Gastroesophageal sphincter (tissue), 4 donors: ENCODE data around the gene TMEM30A. TPM values are rescaled to one million over a fixed set of nuclear protein-coding genes. Genes with fewer than 3 reads are reported as not detected.

ENCODE experiments used
- ATAC-seq: fragments of 150-250 bp; one replicate; pipeline ENCODE4 v1.9.1; 2016; ENCODE audit warnings: mild to moderate bottlenecking, moderate library complexity
- H3K27ac ChIP-seq, 4 donors: fragments of 200-600 bp; sonication (generic) in 3 of 4; 1 replicate in 3 of 4; 2 replicates in 1 of 4; pipeline ENCODE4 v1.5.1; 2016 to 2019
- H3K27me3 ChIP-seq: fragments of 200-600 bp; sonication (generic); one replicate; pipeline ENCODE4 v1.5.1; 2019
- H3K36me3 ChIP-seq, 2 donors: fragments of 200-600 bp; sonication (generic); one replicate each; pipeline ENCODE4 v1.5.1; 2019; ENCODE audit warnings: control low read depth in 1 of 2
- H3K4me1 ChIP-seq, 3 donors: fragments of 200-600 bp; sonication (generic); 1 replicate in 2 of 3; 2 replicates in 1 of 3; pipeline ENCODE4 v1.5.1; 2016 to 2019; ENCODE audit warnings: control low read depth in 2 of 3
- H3K4me3 ChIP-seq, 2 donors: fragments of 200-600 bp; sonication (generic); one replicate each; pipeline ENCODE4 v1.5.1; 2019; ENCODE audit warnings: mild to moderate bottlenecking in 1 of 2, moderate library complexity in 1 of 2
- H3K9me3 ChIP-seq, 3 donors: fragments of 200-600 bp; sonication (generic); one replicate each; pipeline ENCODE4 v1.5.1; 2017 to 2019; ENCODE audit warnings: control low read depth in 2 of 3
- EP300 ChIP-seq: sonication (generic); formaldehyde crosslinking; IDR thresholded peaks from one replicate; pipeline ENCODE4 v1.6.1; 2017; ENCODE audit warnings: antibody characterized with exemption, mild to moderate bottlenecking
- POLR2A ChIP-seq, 2 donors: fragments of 450-650 bp; IDR thresholded peaks; one replicate each; pipeline ENCODE4 v1.6.1; 2017; ENCODE audit warnings: antibody characterized with exemption in 2 of 2, mild to moderate bottlenecking in 2 of 2, moderate library complexity in 1 of 2
- POLR2AphosphoS5 ChIP-seq: sonication (generic); formaldehyde crosslinking; IDR thresholded peaks from one replicate; pipeline ENCODE4 v1.6.1; 2017; ENCODE audit warnings: antibody characterized with exemption
- WGBS, 2 donors: methylation state at CpG; one replicate each; pipeline ENCODE4 v1.1.5; 2018; ENCODE audit warnings: low coverage in 1 of 2; 5-methylcytosine and 5-hydroxymethylcytosine counted together
- total RNA-seq, 4 donors: library from RNA; depleted of rRNA; stranded (reverse); fragments of >200 nt; gene quantifications; one replicate each; pipeline ENCODE4 v1.1.0, GENCODE V29; 2016
- TF ChIP-seq, protein P1 (sequence below), 4 experiments: fragments of 200-600 bp in 2 of 4; fragments of 450-650 bp in 2 of 4; sonication (generic) in 1 of 4; IDR thresholded peaks; one replicate each; pipeline ENCODE4 v1.5.1; 2017 to 2019; ENCODE audit warnings: antibody characterized with exemption in 4 of 4, mild to moderate bottlenecking in 2 of 4, moderate library complexity in 2 of 4

The TMEM30A gene
- total RNA-seq, 4 donors from 2014 or later: 90.2 to 125 (median 97.5) TPM

DNA sequence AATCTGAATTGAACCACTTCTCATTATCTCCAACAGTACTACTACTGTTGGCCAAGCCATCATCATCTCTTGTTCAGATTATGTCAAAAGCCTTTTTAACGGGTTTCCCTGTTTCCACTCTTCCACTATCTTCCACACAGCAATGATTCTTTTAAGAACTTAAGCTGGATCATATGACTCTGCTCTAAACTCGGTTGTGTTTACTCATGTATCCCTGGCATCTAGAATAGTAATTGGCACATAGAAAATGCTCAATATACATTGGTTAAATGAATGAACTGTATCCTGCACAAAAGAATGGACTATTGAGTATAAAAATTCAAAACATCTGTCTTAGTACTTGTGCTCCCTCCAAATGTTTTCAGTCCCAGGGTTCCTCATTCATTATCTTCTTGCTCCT, 38.2 kb downstream of the TMEM30A start:
- H3K4me1 ChIP-seq: peaks cover 0 to 28% (median 8%) of the 10 kb centered on the region in 3 donors
- TF ChIP-seq, protein P1, sequence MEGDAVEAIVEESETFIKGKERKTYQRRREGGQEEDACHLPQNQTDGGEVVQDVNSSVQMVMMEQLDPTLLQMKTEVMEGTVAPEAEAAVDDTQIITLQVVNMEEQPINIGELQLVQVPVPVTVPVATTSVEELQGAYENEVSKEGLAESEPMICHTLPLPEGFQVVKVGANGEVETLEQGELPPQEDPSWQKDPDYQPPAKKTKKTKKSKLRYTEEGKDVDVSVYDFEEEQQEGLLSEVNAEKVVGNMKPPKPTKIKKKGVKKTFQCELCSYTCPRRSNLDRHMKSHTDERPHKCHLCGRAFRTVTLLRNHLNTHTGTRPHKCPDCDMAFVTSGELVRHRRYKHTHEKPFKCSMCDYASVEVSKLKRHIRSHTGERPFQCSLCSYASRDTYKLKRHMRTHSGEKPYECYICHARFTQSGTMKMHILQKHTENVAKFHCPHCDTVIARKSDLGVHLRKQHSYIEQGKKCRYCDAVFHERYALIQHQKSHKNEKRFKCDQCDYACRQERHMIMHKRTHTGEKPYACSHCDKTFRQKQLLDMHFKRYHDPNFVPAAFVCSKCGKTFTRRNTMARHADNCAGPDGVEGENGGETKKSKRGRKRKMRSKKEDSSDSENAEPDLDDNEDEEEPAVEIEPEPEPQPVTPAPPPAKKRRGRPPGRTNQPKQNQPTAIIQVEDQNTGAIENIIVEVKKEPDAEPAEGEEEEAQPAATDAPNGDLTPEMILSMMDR (IDR thresholded peaks at IDR 0.05): no peak
- TF ChIP-seq EP300 (no peak), POLR2A (IDR thresholded peaks at IDR 0.05) (no peak), POLR2AphosphoS5 (no peak)
- peaks cover 0 to under 1% of the 10 kb centered on the region in 2 donors for H3K36me3 ChIP-seq
- H3K27ac ChIP-seq: no peak overlapping the region
- H3K27me3 ChIP-seq: no peaks in the 10 kb centered on the region
- no peaks in the 10 kb centered on the region for H3K9me3 ChIP-seq
- WGBS, 2 donors: 40 to 50% methylated on average over 2 of the region's 2 CpGs
- no peak overlapping the region for H3K4me3 ChIP-seq
- no peak for ATAC-seq

DNA sequence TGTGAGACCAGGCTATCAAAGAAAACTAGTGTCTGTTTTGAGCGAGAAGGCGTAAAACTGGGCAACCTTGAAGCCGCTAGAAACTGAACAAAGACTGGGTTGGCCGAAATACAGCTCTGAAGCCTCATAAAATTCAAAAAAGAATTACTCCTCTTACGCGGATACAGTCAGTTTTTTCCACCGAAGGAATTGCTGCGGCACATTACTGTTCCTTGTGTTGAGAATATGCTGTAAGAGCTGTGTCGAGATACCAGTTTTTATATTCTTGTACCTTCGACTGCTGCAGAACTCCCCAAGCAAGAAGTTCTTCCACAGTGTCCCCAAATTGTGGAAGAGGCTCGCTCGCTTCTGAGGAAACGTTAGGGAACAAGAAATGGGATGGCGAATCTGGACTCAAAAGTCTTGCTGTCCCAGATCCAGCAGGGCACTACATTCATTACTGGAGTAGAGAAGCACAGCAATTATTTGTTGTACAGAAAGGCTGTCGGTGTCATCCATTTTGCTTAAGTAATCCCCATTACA, 40.5 kb downstream of the TMEM30A start:
- Histone ChIP-seq H3K36me3 (peaks cover 0 to 20% of the 10 kb centered on the region in 2 donors), H3K27ac (peak overlapping the region; percentile 86 to 96 (median 90)), H3K27me3 (no peaks in the 10 kb centered on the region), H3K4me3 (peak overlapping the region; percentile 78 to 80), H3K9me3 (no peaks in the 10 kb centered on the region), H3K4me1 (peaks cover 0 to 37% (median 10%) of the 10 kb centered on the region in 3 donors)
- TF ChIP-seq POLR2A (IDR thresholded peaks at IDR 0.05) (no peak), POLR2AphosphoS5 (no peak), EP300 (no peak)
- TF ChIP-seq, protein P1 (IDR thresholded peaks at IDR 0.05): no peak
- ATAC-seq: peak; percentile 24
- WGBS, 2 donors: 6 to 14% methylated on average over 12 to 15 of the region's 15 CpGs

DNA sequence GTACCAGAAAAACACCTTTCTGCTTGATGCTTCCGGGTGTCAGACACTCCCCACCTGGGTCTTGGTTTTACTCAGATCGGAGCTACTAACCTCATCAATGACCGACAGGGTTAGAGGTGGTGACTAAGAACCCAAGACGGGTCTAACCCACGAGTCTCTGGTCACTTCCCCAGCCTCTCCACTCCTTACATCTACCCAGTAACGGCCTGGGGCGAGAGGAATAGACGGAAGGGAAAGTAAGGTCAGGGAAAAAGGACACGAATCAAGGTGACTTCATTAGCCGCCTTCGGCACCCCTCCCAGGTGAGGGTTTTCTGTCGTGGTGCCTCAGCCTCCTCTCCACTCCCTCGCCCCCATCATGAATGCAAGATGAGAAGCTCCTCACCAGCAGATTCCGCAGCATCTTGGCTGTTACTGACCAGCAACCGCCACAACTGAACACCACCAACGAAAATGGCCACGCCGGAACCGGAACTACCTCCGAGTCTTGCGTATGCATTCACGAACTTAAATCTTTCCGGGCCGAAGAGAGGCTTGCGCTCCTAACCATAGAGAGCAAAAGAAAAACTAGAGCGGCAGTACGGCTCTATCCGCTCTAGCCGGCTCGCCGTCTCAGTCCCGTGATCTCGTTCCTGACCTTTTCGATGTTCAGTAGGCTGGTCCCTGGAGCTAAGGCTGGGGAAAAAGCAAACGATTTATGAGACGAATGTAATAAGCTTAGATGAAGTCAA, 41.1 kb downstream of the TMEM30A start, which contains the start of gene COX7A2:
Gene COX7A2, minus strand, starts transcription at position 469 of the 730 bp plus-strand sequence. Its CDS starts 67 bp downstream, at position 402.
- H3K4me1 ChIP-seq: peaks cover 0 to 37% (median 10%) of the 10 kb centered on the region in 3 donors
- 1 to 2% methylated on average over 19 to 28 of the region's 36 CpGs for WGBS, 2 donors
- no peaks in the 10 kb centered on the region for H3K27me3 ChIP-seq
- no peaks in the 10 kb centered on the region for H3K9me3 ChIP-seq
- peaks cover 0 to 26% of the 10 kb centered on the region in 2 donors for H3K36me3 ChIP-seq
- peak within 1 kb of the TSS; percentile 78 to 80 for H3K4me3 ChIP-seq
- ATAC-seq: peak; percentile 99
- TF ChIP-seq POLR2A (IDR thresholded peaks at IDR 0.05) (peak; percentile 50 to 77), POLR2AphosphoS5 (peak; percentile 84), EP300 (no peak)
- TF ChIP-seq, protein P1 (IDR thresholded peaks at IDR 0.05): no peak
- peak within 1 kb of the TSS; percentile 86 to 96 (median 90) for H3K27ac ChIP-seq

DNA sequence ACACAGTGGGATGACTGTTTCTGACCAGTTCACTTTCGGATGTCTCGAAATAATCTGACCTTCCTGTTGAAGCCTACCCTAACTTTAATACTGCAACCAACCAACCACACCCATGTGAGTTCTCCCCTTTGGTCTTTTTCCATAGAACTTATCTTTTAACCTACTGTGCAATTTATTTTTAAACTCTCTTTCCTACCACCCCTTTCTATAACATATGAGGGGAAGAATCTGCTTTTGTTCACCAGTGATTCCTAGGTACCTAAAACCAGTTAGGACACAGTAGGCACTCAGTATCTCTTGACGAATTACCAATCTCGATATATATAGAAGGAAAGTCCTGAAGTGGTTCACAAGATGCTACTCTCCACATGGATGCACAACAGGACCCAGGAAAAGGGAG, 48.0 kb downstream of the TMEM30A start:
- TF ChIP-seq POLR2AphosphoS5 (no peak), POLR2A (IDR thresholded peaks at IDR 0.05) (no peak)

DNA sequence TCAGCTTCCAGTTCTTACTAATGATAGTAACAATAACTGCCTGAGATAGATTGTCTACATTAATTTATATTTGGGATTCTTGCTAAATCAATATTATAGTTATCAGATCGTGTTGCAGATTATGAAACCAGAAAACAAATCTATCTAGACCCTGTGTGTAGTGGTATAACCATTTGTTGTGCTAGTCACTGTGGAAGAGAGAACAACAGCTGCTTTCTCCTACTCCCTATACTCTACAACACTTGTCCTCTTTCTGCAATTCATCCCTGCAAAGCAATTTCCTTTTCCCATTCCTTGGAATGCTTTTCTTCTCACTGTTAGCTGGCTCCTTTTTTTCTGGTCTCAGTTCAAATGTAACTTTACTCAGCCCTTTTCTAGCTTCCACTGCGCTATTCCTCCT, 49.3 kb downstream of the TMEM30A start:
- no peaks in the 10 kb centered on the region for H3K27me3 ChIP-seq
- TF ChIP-seq POLR2A (IDR thresholded peaks at IDR 0.05) (no peak), EP300 (no peak), POLR2AphosphoS5 (no peak)
- TF ChIP-seq, protein P1 (IDR thresholded peaks at IDR 0.05): no peak
- WGBS, 2 donors: 90% methylated on average over 2 of the region's 2 CpGs
- H3K4me3 ChIP-seq: no peak overlapping the region
- H3K27ac ChIP-seq: no peak overlapping the region
- H3K9me3 ChIP-seq: no peaks in the 10 kb centered on the region
- no peak for ATAC-seq
- peaks cover 0 to 17% (median 0%) of the 10 kb centered on the region in 3 donors for H3K4me1 ChIP-seq
- H3K36me3 ChIP-seq: peaks cover 4 to 47% of the 10 kb centered on the region in 2 donors

More for the DNA sequence above, 48.0 kb downstream of the TMEM30A start:
- Histone ChIP-seq H3K27ac (no peak overlapping the region), H3K4me3 (no peak overlapping the region), H3K9me3 (no peaks in the 10 kb centered on the region), H3K36me3 (peaks cover 4 to 55% of the 10 kb centered on the region in 2 donors), H3K4me1 (peaks cover 0 to 23% (median 5%) of the 10 kb centered on the region in 3 donors), H3K27me3 (no peaks in the 10 kb centered on the region)
- 79 to 98% methylated on average over 4 of the region's 4 CpGs for WGBS, 2 donors
- no peak for ATAC-seq
